Measurements from ENCODE around the gene CCDC160. TPM values are rescaled to one million over a fixed set of nuclear protein-coding genes. Genes with fewer than 3 reads are reported as not detected.
"Not testable (repeated sequence)": the region's sequence is repeated elsewhere in the genome, so short reads cannot be mapped to it uniquely, and the experiment has no call there.

Gene CCDC160
- total and polyA plus RNA-seq, 4 experiments from 2014 or later = not detected

- no peaks in the 10 kb centered on the region for H3K36me3 Mint-ChIP-seq
These were observed 12.3 kb downstream of the CCDC160 start for GRCh38 chrX:134249241-134249640.

GRCh38 chrX:134251241-134251640 lies 14.3 kb downstream of the CCDC160 start:
- Histone ChIP-seq H3K4me1 (ENCODE audit: insufficient read depth, low read length) (no peaks in the 10 kb centered on the region), H3K27ac (ENCODE audit: low read depth, low read length) (no peak overlapping the region), H3K36me3 (ENCODE audit: insufficient read depth, low read length) (no peaks in the 10 kb centered on the region), H3K27me3 (ENCODE audit: insufficient read depth, low read length) (no peaks in the 10 kb centered on the region), H3K9me3 (ENCODE audit: control insufficient read depth in 1 of 2, low read length in 2 of 2) (no peaks in the 10 kb centered on the region), H3K4me3 (ENCODE audit: low read length in 2 of 2) (no peak overlapping the region)
- H3K27me3 Mint-ChIP-seq = peaks cover 0 to 3% of the 10 kb centered on the region in 2 donors
- intact Hi-C loops (cut with micrococcal nuclease) = no loop called here
- no peaks in the 10 kb centered on the region for H3K4me1 Mint-ChIP-seq
- DNase-seq = no peak
- H3K9me3 Mint-ChIP-seq = no peaks in the 10 kb centered on the region
- no peaks in the 10 kb centered on the region for H3K36me3 Mint-ChIP-seq
- no peak overlapping the region for H3K27ac Mint-ChIP-seq
- ChIA-PET POLR2A (ENCODE audit: partially characterized antibody) (no interaction called here), CTCF (ENCODE audit: partially characterized antibody) (no interaction called here)
- H3K4me3 Mint-ChIP-seq = no peak overlapping the region

More at GRCh38 chrX:134249241-134249640, 12.3 kb downstream of the CCDC160 start:
- intact Hi-C loops (cut with micrococcal nuclease) = no loop called here
- CTCF ChIA-PET (ENCODE audit: partially characterized antibody) = no interaction called here
- no peaks in the 10 kb centered on the region for H3K4me1 Mint-ChIP-seq
- POLR2A ChIA-PET (ENCODE audit: partially characterized antibody) = no interaction called here
- H3K4me3 ChIP-seq (ENCODE audit: low read length in 2 of 2) = no peak overlapping the region
- H3K9me3 Mint-ChIP-seq = no peaks in the 10 kb centered on the region
- H3K4me3 Mint-ChIP-seq = no peak overlapping the region
- no peak overlapping the region for H3K27ac ChIP-seq (ENCODE audit: low read depth, low read length)
- H3K27ac Mint-ChIP-seq = no peak overlapping the region
- no peaks in the 10 kb centered on the region for H3K27me3 ChIP-seq (ENCODE audit: insufficient read depth, low read length)
- DNase-seq = no peak
- no peaks in the 10 kb centered on the region for H3K36me3 ChIP-seq (ENCODE audit: insufficient read depth, low read length)
- H3K4me1 ChIP-seq (ENCODE audit: insufficient read depth, low read length) = no peaks in the 10 kb centered on the region
- peaks cover 0 to 3% of the 10 kb centered on the region in 2 donors for H3K27me3 Mint-ChIP-seq
- no peaks in the 10 kb centered on the region for H3K9me3 ChIP-seq (ENCODE audit: control insufficient read depth in 1 of 2, low read length in 2 of 2)

GRCh38 chrX:134254511-134254910 lies 17.5 kb downstream of the CCDC160 start:
- H3K27ac Mint-ChIP-seq = no peak overlapping the region
- no peak overlapping the region for H3K4me3 Mint-ChIP-seq

GRCh38 chrX:134255555-134255954 lies 18.6 kb downstream of the CCDC160 start:
- CTCF ChIA-PET (ENCODE audit: partially characterized antibody) = interaction anchor here (0.6 to 1.9 kb wide), 2 partner anchors 9 to 289 kb away, joined by 3 to 5 read pairs; no protein-coding TSS in a partner anchor
- Histone ChIP-seq H3K36me3 (ENCODE audit: insufficient read depth, low read length) (no peaks in the 10 kb centered on the region), H3K27ac (ENCODE audit: low read depth, low read length) (no peak overlapping the region), H3K9me3 (ENCODE audit: control insufficient read depth in 1 of 2, low read length in 2 of 2) (no peaks in the 10 kb centered on the region), H3K4me1 (ENCODE audit: insufficient read depth, low read length) (no peaks in the 10 kb centered on the region), H3K4me3 (ENCODE audit: low read length in 2 of 2) (no peak overlapping the region), H3K27me3 (ENCODE audit: insufficient read depth, low read length) (no peaks in the 10 kb centered on the region)
- intact Hi-C loops (cut with micrococcal nuclease) = no loop called here
- Mint-ChIP-seq H3K36me3 (no peaks in the 10 kb centered on the region), H3K4me3 (no peak overlapping the region), H3K27me3 (no peaks in the 10 kb centered on the region), H3K9me3 (no peaks in the 10 kb centered on the region), H3K27ac (no peak overlapping the region), H3K4me1 (no peaks in the 10 kb centered on the region)
- POLR2A ChIA-PET (ENCODE audit: partially characterized antibody) = no interaction called here
- DNase-seq = no peak

More at GRCh38 chrX:134254511-134254910, 17.5 kb downstream of the CCDC160 start:
- no peaks in the 10 kb centered on the region for H3K27me3 ChIP-seq (ENCODE audit: insufficient read depth, low read length)
- intact Hi-C loops (cut with micrococcal nuclease) = no loop called here
- H3K4me3 ChIP-seq (ENCODE audit: low read length in 2 of 2) = no peak overlapping the region
- H3K4me1 ChIP-seq (ENCODE audit: insufficient read depth, low read length) = no peaks in the 10 kb centered on the region
- H3K36me3 Mint-ChIP-seq = no peaks in the 10 kb centered on the region
- no peak for DNase-seq
- H3K4me1 Mint-ChIP-seq = no peaks in the 10 kb centered on the region
- H3K27ac ChIP-seq (ENCODE audit: low read depth, low read length) = no peak overlapping the region
- POLR2A ChIA-PET (ENCODE audit: partially characterized antibody) = no interaction called here
- H3K27me3 Mint-ChIP-seq = peaks cover 0 to 3% of the 10 kb centered on the region in 2 donors
- CTCF ChIA-PET (ENCODE audit: partially characterized antibody) = interaction anchor here (1.4 kb wide), 1 partner anchor 465 kb away, joined by 3 read pairs; no protein-coding TSS in a partner anchor
- no peaks in the 10 kb centered on the region for H3K9me3 Mint-ChIP-seq
- no peaks in the 10 kb centered on the region for H3K36me3 ChIP-seq (ENCODE audit: insufficient read depth, low read length)
- H3K9me3 ChIP-seq (ENCODE audit: control insufficient read depth in 1 of 2, low read length in 2 of 2) = no peaks in the 10 kb centered on the region

- no peaks in the 10 kb centered on the region for H3K27me3 ChIP-seq (ENCODE audit: insufficient read depth, low read length)
- ChIA-PET CTCF (ENCODE audit: partially characterized antibody) (interaction anchor here (1.9 kb wide), 1 partner anchor 8 kb away, joined by 5 read pairs; no protein-coding TSS in a partner anchor), POLR2A (ENCODE audit: partially characterized antibody) (no interaction called here)
- no peak overlapping the region for H3K27ac ChIP-seq (ENCODE audit: low read depth, low read length)
- Mint-ChIP-seq H3K27me3 (no peaks in the 10 kb centered on the region), H3K36me3 (no peaks in the 10 kb centered on the region), H3K9me3 (no peaks in the 10 kb centered on the region), H3K4me1 (no peaks in the 10 kb centered on the region), H3K4me3 (no peak overlapping the region), H3K27ac (no peak overlapping the region)
- H3K4me1 ChIP-seq (ENCODE audit: insufficient read depth, low read length) = no peaks in the 10 kb centered on the region
- no peak for DNase-seq
- no peaks in the 10 kb centered on the region for H3K9me3 ChIP-seq (ENCODE audit: control insufficient read depth in 1 of 2, low read length in 2 of 2)
- H3K36me3 ChIP-seq (ENCODE audit: insufficient read depth, low read length) = no peaks in the 10 kb centered on the region
- intact Hi-C loops (cut with micrococcal nuclease) = no loop called here
- H3K4me3 ChIP-seq (ENCODE audit: low read length in 2 of 2) = no peak overlapping the region
These were observed 19.7 kb downstream of the CCDC160 start for GRCh38 chrX:134256684-134257083.

GRCh38 chrX:134258202-134258601 lies 21.2 kb downstream of the CCDC160 start:
- H3K9me3 Mint-ChIP-seq = no peaks in the 10 kb centered on the region
- no peak for DNase-seq
- POLR2A ChIA-PET (ENCODE audit: partially characterized antibody) = no interaction called here
- H3K27ac ChIP-seq (ENCODE audit: low read depth, low read length) = no peak overlapping the region
- no peaks in the 10 kb centered on the region for H3K27me3 ChIP-seq (ENCODE audit: insufficient read depth, low read length)
- no peaks in the 10 kb centered on the region for H3K36me3 Mint-ChIP-seq
- intact Hi-C loops (cut with micrococcal nuclease) = no loop called here
- H3K36me3 ChIP-seq (ENCODE audit: insufficient read depth, low read length) = no peaks in the 10 kb centered on the region
- H3K4me3 ChIP-seq (ENCODE audit: low read length in 2 of 2) = no peak overlapping the region
- no peaks in the 10 kb centered on the region for H3K4me1 Mint-ChIP-seq
- no peaks in the 10 kb centered on the region for H3K4me1 ChIP-seq (ENCODE audit: insufficient read depth, low read length)
- H3K27ac Mint-ChIP-seq = no peak overlapping the region
- no peaks in the 10 kb centered on the region for H3K27me3 Mint-ChIP-seq
- no peaks in the 10 kb centered on the region for H3K9me3 ChIP-seq (ENCODE audit: control insufficient read depth in 1 of 2, low read length in 2 of 2)
- no peak overlapping the region for H3K4me3 Mint-ChIP-seq
- CTCF ChIA-PET (ENCODE audit: partially characterized antibody) = no interaction called here

- intact Hi-C loops (cut with micrococcal nuclease); POLR2A ChIA-PET (ENCODE audit: partially characterized antibody); CTCF ChIA-PET (ENCODE audit: partially characterized antibody); H3K4me3 Mint-ChIP-seq; H3K27me3 ChIP-seq (ENCODE audit: insufficient read depth, low read length); H3K27me3 Mint-ChIP-seq; H3K9me3 Mint-ChIP-seq; H3K4me1 ChIP-seq (ENCODE audit: insufficient read depth, low read length); H3K27ac Mint-ChIP-seq; H3K36me3 Mint-ChIP-seq; H3K9me3 ChIP-seq (ENCODE audit: control insufficient read depth in 1 of 2, low read length in 2 of 2); H3K27ac ChIP-seq (ENCODE audit: low read depth, low read length); H3K4me3 ChIP-seq (ENCODE audit: low read length in 2 of 2); H3K36me3 ChIP-seq (ENCODE audit: insufficient read depth, low read length); DNase-seq; H3K4me1 Mint-ChIP-seq: not testable (repeated sequence)
These were observed 49.0 kb downstream of the CCDC160 start for GRCh38 chrX:134285934-134286333.

GRCh38 chrX:134287346-134287745 lies 50.4 kb downstream of the CCDC160 start:
- Histone ChIP-seq H3K9me3 (ENCODE audit: control insufficient read depth in 1 of 2, low read length in 2 of 2) (no peaks in the 10 kb centered on the region), H3K27ac (ENCODE audit: low read depth, low read length) (no peak overlapping the region), H3K36me3 (ENCODE audit: insufficient read depth, low read length) (no peaks in the 10 kb centered on the region), H3K27me3 (ENCODE audit: insufficient read depth, low read length) (no peaks in the 10 kb centered on the region), H3K4me3 (ENCODE audit: low read length in 2 of 2) (no peak overlapping the region), H3K4me1 (ENCODE audit: insufficient read depth, low read length) (no peaks in the 10 kb centered on the region)
- peaks cover 2% of the 10 kb centered on the region in 2 donors for H3K27me3 Mint-ChIP-seq
- ChIA-PET CTCF (ENCODE audit: partially characterized antibody) (no interaction called here), POLR2A (ENCODE audit: partially characterized antibody) (no interaction called here)
- H3K9me3 Mint-ChIP-seq = peaks cover 0 to 6% (median 2%) of the 10 kb centered on the region in 8 donors
- DNase-seq = no peak
- intact Hi-C loops (cut with micrococcal nuclease) = no loop called here
- no peaks in the 10 kb centered on the region for H3K4me1 Mint-ChIP-seq
- H3K27ac Mint-ChIP-seq = no peak overlapping the region
- no peak overlapping the region for H3K4me3 Mint-ChIP-seq
- H3K36me3 Mint-ChIP-seq = no peaks in the 10 kb centered on the region

Measured in CD4-positive, alpha-beta memory T cell (primary cell).